Measurements from ENCODE around the gene COPRS.

COPRS gene

DNA sequence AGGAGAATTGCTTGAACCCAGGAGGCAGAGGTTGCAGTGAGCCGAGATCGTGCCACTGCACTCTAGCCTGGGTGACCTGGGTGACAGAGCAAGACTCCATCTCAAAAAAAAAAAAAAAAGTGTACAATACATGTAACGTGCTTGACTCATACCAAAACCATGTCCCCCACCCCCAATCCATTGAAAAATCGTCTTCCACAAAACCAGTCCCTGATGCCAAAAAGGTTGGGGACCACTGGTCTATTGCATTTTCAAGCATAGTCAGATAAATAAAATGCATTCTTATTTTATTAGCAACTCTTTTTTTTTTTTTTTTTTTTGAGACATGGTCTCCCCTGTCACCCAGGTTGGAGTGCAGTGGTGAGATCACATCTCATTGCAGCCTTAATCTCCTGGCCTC is 52.1 kb downstream of the COPRS start:
- DNase-seq = peak; percentile 66

- DNase-seq = no peak
Measured at GRCh38 chr17:31803494-31804213, 55.4 kb downstream of the COPRS start.

GRCh38 chr17:31802502-31802901 is 56.5 kb downstream of the COPRS start:
- DNase-seq = no peak

Measured in fibroblast of upper back skin (primary cell).